Peyer's patch (tissue), 4 donors: ENCODE results near the gene AMZ2.
"Not testable (repeated sequence)": the region's sequence is repeated elsewhere in the genome, so short reads cannot be mapped to it uniquely, and the experiment has no call there.

ENCODE experiments used
- POLR2A ChIP-seq, 2 donors: fragments of 450-650 bp; IDR thresholded peaks; one replicate each; pipeline ENCODE4 v1.5.1; 2017; ENCODE audit warnings: antibody characterized with exemption in 2 of 2, mild to moderate bottlenecking in 2 of 2, moderate library complexity in 2 of 2
- TF ChIP-seq, protein P1 (sequence below), 6 experiments: fragments of 450-650 bp in 4 of 6; fragments of 200-600 bp in 2 of 6; sonication (generic) in 1 of 6; IDR thresholded peaks; one replicate each; pipeline ENCODE4 v1.5.1; 2017 to 2019; ENCODE audit warnings: antibody characterized with exemption in 6 of 6, mild to moderate bottlenecking in 3 of 6, moderate library complexity in 1 of 6

DNA sequence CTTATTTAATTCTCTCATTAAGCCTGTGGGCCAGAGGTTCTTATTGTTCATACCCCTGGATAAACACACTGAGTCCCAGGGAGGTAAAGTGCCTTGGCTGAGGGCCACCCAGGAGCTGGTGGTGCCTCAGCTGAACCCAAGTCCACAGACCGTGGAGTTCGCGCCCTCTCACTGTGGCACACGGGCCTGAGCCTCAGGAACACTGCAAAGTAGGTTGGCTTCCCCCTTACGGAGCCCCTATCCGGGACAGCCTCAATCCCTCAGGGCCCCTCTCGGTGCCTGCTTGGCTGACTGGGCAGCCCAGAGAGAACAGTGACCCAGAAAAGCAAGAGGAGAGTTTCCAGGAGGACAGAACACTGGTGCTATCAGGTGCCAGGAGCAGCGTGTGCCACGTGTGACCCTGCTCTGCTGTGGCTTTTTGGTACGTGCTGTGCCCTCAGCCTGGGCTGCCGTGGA is 12.5 kb upstream of the AMZ2 start:
- TF ChIP-seq, protein P1, sequence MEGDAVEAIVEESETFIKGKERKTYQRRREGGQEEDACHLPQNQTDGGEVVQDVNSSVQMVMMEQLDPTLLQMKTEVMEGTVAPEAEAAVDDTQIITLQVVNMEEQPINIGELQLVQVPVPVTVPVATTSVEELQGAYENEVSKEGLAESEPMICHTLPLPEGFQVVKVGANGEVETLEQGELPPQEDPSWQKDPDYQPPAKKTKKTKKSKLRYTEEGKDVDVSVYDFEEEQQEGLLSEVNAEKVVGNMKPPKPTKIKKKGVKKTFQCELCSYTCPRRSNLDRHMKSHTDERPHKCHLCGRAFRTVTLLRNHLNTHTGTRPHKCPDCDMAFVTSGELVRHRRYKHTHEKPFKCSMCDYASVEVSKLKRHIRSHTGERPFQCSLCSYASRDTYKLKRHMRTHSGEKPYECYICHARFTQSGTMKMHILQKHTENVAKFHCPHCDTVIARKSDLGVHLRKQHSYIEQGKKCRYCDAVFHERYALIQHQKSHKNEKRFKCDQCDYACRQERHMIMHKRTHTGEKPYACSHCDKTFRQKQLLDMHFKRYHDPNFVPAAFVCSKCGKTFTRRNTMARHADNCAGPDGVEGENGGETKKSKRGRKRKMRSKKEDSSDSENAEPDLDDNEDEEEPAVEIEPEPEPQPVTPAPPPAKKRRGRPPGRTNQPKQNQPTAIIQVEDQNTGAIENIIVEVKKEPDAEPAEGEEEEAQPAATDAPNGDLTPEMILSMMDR (IDR thresholded peaks at IDR 0.05): not testable (repeated sequence)
- TF ChIP-seq POLR2A (IDR thresholded peaks at IDR 0.05): not testable (repeated sequence)
